A549 (cell line): ENCODE measurements around the gene LIN37. TPM values are rescaled to one million over a fixed set of nuclear protein-coding genes. Genes with fewer than 3 reads are reported as not detected.

Experiments
- ATAC-seq, 2 experiments: fragments of 200-7000 bp in 1 of 2; fragments of >200 bp in 1 of 2; cut with Nextera tagmentation in 1 of 2; cut with Tn5 transposase in 1 of 2; 3 replicates each; pipeline versions ENCODE4 v1.8.0 to v1.9.1; 2018 to 2020; ENCODE audit warnings: mild to moderate bottlenecking in 1 of 2, moderate library complexity in 1 of 2
- CTCF ChIA-PET: fragments of 300-600 bp; sonication (Branson Sonifier 250); formaldehyde crosslinking; extraction: SDS; loops from one replicate; lab custom pipeline; 2021; ENCODE audit warnings: antibody characterized with exemption, inconsistent platforms; lab: Yijun Ruan, JAX
- POLR2A ChIA-PET: fragments of 350-600 bp; formaldehyde crosslinking; extraction: SDS; loops from one replicate; lab custom pipeline; 2021; ENCODE audit warnings: antibody characterized with exemption, inconsistent platforms; lab: Yijun Ruan, JAX
- DNase-seq, 2 experiments: peaks; one replicate each; pipeline versions ENCODE4 v3.0.0 to v3.0.0-alpha.2; 2011 to 2016; ENCODE audit warnings: low read depth in 1 of 2, low spot score in 1 of 2
- FAIRE-seq: peaks from 2 replicates; lab custom pipeline; 2011; peaks lifted over from hg19 to GRCh38; lab: Jason Lieb, UNC
- H3K27ac ChIP-seq, 2 experiments: fragments of >200 bp; sonication (Bioruptor Twin); formaldehyde crosslinking; 3 replicates each; pipeline ENCODE4 v1.5.1; 2016 to 2017
- H3K4me1 ChIP-seq: fragments of >200 bp; sonication (Bioruptor Twin); formaldehyde crosslinking; 3 replicates; pipeline ENCODE4 v1.6.1; 2016
- H3K4me2 ChIP-seq: fragments of >200 bp; sonication (Bioruptor Twin); formaldehyde crosslinking; 3 replicates; pipeline ENCODE4 v1.6.1; 2016
- H3K4me3 ChIP-seq: fragments of >200 bp; sonication (Bioruptor Twin); formaldehyde crosslinking; 3 replicates; pipeline ENCODE4 v1.5.1; 2016
- H3K9me3 ChIP-seq: fragments of >200 bp; sonication (Bioruptor Twin); formaldehyde crosslinking; 3 replicates; pipeline ENCODE4 v1.6.1; 2016
- BCL3 ChIP-seq: fragments of >200 bp; sonication (Bioruptor Twin); formaldehyde crosslinking; IDR thresholded peaks from 3 replicates; pipeline ENCODE4 v1.6.1; 2016
- CBX8 ChIP-seq: fragments of 200-600 bp; sonication (generic); IDR thresholded peaks from 2 replicates; pipeline ENCODE4 v1.6.1; 2016
- E2F6 ChIP-seq: IDR thresholded peaks from 2 replicates; pipeline ENCODE4 v1.6.1; 2012; ENCODE audit warnings: low read depth, borderline replicate concordance
- EHF ChIP-seq: fragments of 250-450 bp; sonication (Bioruptor Pico); IDR thresholded peaks from 2 replicates; pipeline ENCODE4 v1.5.0; 2020; ENCODE audit warnings: mild to moderate bottlenecking
- FOXS1 ChIP-seq: fragments of 250-450 bp; sonication (Bioruptor Pico); IDR thresholded peaks from 2 replicates; pipeline ENCODE4 v1.5.0; 2020; ENCODE audit warnings: mild to moderate bottlenecking, moderate library complexity
- KDM1A ChIP-seq: fragments of 200-600 bp; sonication (generic); IDR thresholded peaks from 2 replicates; pipeline ENCODE4 v1.6.1; 2016; ENCODE audit warnings: low read depth, mild to moderate bottlenecking
- KDM5A ChIP-seq: fragments of 200-600 bp; sonication (generic); IDR thresholded peaks from 2 replicates; pipeline ENCODE4 v1.6.1; 2016; ENCODE audit warnings: antibody characterized with exemption, mild to moderate bottlenecking
- MAFK ChIP-seq: fragments of 450-650 bp; IDR thresholded peaks from 2 replicates; pipeline ENCODE4 v1.6.1; 2014; ENCODE audit not compliant: partially characterized antibody
- MAX ChIP-seq: IDR thresholded peaks from 2 replicates; pipeline ENCODE4 v1.6.1; 2012
- MAZ ChIP-seq: fragments of 150-350 bp; IDR thresholded peaks from 2 replicates; pipeline ENCODE4 v1.6.1; 2014; ENCODE audit warnings: antibody characterized with exemption, low read depth, low read length, borderline replicate concordance
- MYC ChIP-seq: IDR thresholded peaks from 2 replicates; pipeline ENCODE4 v1.6.1; 2012; ENCODE audit warnings: mild to moderate bottlenecking, inconsistent platforms, low read length, improper control_type of control experiment, borderline replicate concordance
- PBX3 ChIP-seq: IDR thresholded peaks from 2 replicates; pipeline ENCODE4 v1.6.1; 2012
- POLR2A ChIP-seq: IDR thresholded peaks from 2 replicates; pipeline ENCODE4 v1.6.1; 2012; ENCODE audit warnings: mild to moderate bottlenecking, low read length
- POLR2AphosphoS2 ChIP-seq: conservative IDR thresholded peaks from 2 replicates; pipeline ENCODE4 v1.6.1; 2012; ENCODE audit warnings: low read length, improper control_type of control experiment, inconsistent platforms
- RARB ChIP-seq: fragments of 250-450 bp; sonication (Bioruptor Pico); IDR thresholded peaks from 2 replicates; pipeline ENCODE4 v1.8.0; 2021; ENCODE audit warnings: mild to moderate bottlenecking, moderate library complexity
- RCOR1 ChIP-seq: fragments of 150-350 bp; IDR thresholded peaks from 2 replicates; pipeline ENCODE4 v1.6.1; 2014; ENCODE audit warnings: antibody characterized with exemption, low read length, low read depth
- REST ChIP-seq: fragments of 200-600 bp; sonication (generic); IDR thresholded peaks from 2 replicates; pipeline ENCODE4 v1.6.1; 2016; ENCODE audit warnings: antibody characterized with exemption, mild to moderate bottlenecking, moderate library complexity
- RFX5 ChIP-seq: fragments of 450-650 bp; IDR thresholded peaks from 2 replicates; pipeline ENCODE4 v1.7.1; 2014; ENCODE audit warnings: antibody characterized with exemption, mild to moderate bottlenecking, moderate library complexity
- SREBF2 ChIP-seq: fragments of 450-650 bp; IDR thresholded peaks from 2 replicates; pipeline ENCODE4 v1.6.1; 2014; ENCODE audit warnings: mild to moderate bottlenecking, moderate library complexity
- TFCP2L1 ChIP-seq: fragments of 250-450 bp; sonication (Bioruptor Pico); IDR thresholded peaks from 2 replicates; pipeline ENCODE4 v1.5.0; 2021; ENCODE audit warnings: mild to moderate bottlenecking
- TP53 ChIP-seq: fragments of 250-450 bp; sonication (Bioruptor Pico); IDR thresholded peaks from 2 replicates; pipeline ENCODE4 v1.5.0; 2021; ENCODE audit warnings: mild to moderate bottlenecking, moderate library complexity
- WGBS: methylation state at CpG from one replicate; pipeline ENCODE4 v1.1.6; 2017; ENCODE audit errors: missing lambda C conversion rate; 5-methylcytosine and 5-hydroxymethylcytosine counted together
- polyA plus RNA-seq, 4 experiments: library from polyadenylated mRNA; depleted of rRNA in 3 of 4; stranded (reverse); fragments of >200 nt; fragmentation: RNase III in 1 of 4; extraction: RNeasy Plus Mini Kit Qiagen cat#74134 plus additional on column Dnase treatment in 1 of 4; gene quantifications; 2 replicates in 3 of 4; 3 replicates in 1 of 4; pipeline ENCODE4 v1.2.3, GENCODE V29; 2011 to 2017

Gene LIN37
- polyA plus RNA-seq, 2 of the 4 experiments (the other 2 are of a cell fraction): 8.1 to 23.1 TPM

- ChIA-PET POLR2A (interaction anchor here (0.6 to 1.6 kb wide), 12 partner anchors 10 to 352 kb away, joined by 3 to 14 read pairs (median 4); partner anchors contain the start of genes COX6B1, LIN37, NFKBID and PSENEN), CTCF (interaction anchor here (0.7 to 13.6 kb wide), 15 partner anchors 10 to 350 kb away, joined by 3 to 161 read pairs (median 5); partner anchors contain the start of genes PSENEN and U2AF1L4)
- Histone ChIP-seq H3K4me1 (no peaks in the 10 kb centered on the region), H3K4me3 (peak overlapping the region; percentile 53), H3K4me2 (peak overlapping the region; percentile 88), H3K9me3 (no peaks in the 10 kb centered on the region), H3K27ac (peak overlapping the region; percentile 52 to 80)
- TF ChIP-seq CBX8: no peak
- TF ChIP-seq EHF: no peak
- TF ChIP-seq TFCP2L1 (CRISPR knock-in tag): 0 out of 2 replicates have a peak, but pooled peaks have one; percentile 19
- TF ChIP-seq RCOR1: no peak
- peak; percentile 70 for TF ChIP-seq E2F6
- no peak for TF ChIP-seq KDM5A
- peak; percentile 49; the same call in 1 of the 3 replicates for TF ChIP-seq BCL3
- peak; percentile 10 for TF ChIP-seq MAFK
- no peak for TF ChIP-seq SREBF2
- TF ChIP-seq REST: peak; percentile 77
- no peak for TF ChIP-seq POLR2AphosphoS2
- TF ChIP-seq POLR2A: peak; percentile 41
- TF ChIP-seq TP53 (CRISPR knock-in tag): no peak
- 0 out of 2 replicates have a peak, but pooled peaks have one; percentile 4 for TF ChIP-seq MAZ
- peak; percentile 62; the same call in 1 of the 2 replicates for TF ChIP-seq RFX5
- TF ChIP-seq PBX3: peak; percentile 100
- TF ChIP-seq MYC: peak; percentile 31; the same call in 1 of the 2 replicates
- TF ChIP-seq RARB (CRISPR knock-in tag): no peak
- 0 out of 2 replicates have a peak, but pooled peaks have one; percentile 8 for TF ChIP-seq KDM1A
- peak; percentile 78 for TF ChIP-seq MAX
- TF ChIP-seq FOXS1 (CRISPR knock-in tag): no peak
- 2% methylated on average over 43 of the region's 50 CpGs for WGBS
- peak; percentile 100 for FAIRE-seq
- ATAC-seq: peak; percentile 98 to 99
- peak; percentile 100 for DNase-seq
These were observed 46.0 kb upstream of the LIN37 start for GRCh38 chr19:35702223-35703012.
